B cell (primary cell): ENCODE results near the gene CTNNA2.

Experiments used
- EZH2 ChIP-seq: IDR thresholded peaks from 2 replicates; pipeline ENCODE4 v1.6.1; 2012; ENCODE audit warnings: borderline replicate concordance, low read depth, mild to moderate bottlenecking, moderate library complexity, low read length; ENCODE audit not compliant: insufficient read depth, poor library complexity, severe bottlenecking
- TF ChIP-seq, protein P1 (sequence below): fragments of 200-600 bp; IDR thresholded peaks from one replicate; pipeline ENCODE4 v1.8.0; 2022; ENCODE audit warnings: antibody characterized with exemption, mild to moderate bottlenecking

DNA sequence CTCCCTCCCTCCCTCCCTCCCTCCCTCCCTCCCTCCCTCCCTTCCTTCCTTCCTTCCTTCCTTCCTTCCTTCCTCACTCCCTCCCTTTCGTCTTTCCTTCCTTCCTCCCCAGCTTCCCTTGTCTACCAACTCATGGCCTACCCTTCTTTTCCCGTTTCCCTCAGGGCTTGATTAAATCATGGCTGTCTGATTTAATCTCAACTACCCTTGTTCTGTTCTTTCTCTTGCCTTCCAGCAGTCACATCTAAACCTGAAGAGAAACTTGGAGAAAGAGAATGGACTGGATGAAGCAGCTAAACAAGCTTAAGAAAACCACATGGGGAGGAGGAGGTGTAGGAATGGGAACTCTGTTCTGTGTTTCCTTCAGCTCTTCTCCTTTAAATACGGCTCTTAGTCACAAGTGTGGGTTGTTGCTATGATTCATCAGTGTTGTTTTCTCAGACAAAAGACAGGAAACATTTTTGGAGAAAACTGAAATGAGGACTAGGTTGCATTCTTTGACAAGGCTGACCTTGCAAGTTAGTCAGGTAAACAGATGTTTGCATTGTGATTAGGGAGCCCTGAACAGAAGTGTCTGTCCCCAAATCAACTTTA is 613.8 kb downstream of the CTNNA2 start:
- TF ChIP-seq, protein P1, sequence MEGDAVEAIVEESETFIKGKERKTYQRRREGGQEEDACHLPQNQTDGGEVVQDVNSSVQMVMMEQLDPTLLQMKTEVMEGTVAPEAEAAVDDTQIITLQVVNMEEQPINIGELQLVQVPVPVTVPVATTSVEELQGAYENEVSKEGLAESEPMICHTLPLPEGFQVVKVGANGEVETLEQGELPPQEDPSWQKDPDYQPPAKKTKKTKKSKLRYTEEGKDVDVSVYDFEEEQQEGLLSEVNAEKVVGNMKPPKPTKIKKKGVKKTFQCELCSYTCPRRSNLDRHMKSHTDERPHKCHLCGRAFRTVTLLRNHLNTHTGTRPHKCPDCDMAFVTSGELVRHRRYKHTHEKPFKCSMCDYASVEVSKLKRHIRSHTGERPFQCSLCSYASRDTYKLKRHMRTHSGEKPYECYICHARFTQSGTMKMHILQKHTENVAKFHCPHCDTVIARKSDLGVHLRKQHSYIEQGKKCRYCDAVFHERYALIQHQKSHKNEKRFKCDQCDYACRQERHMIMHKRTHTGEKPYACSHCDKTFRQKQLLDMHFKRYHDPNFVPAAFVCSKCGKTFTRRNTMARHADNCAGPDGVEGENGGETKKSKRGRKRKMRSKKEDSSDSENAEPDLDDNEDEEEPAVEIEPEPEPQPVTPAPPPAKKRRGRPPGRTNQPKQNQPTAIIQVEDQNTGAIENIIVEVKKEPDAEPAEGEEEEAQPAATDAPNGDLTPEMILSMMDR, result no peak
- no peak for TF ChIP-seq EZH2
